ENCODE results near the gene ASMTL.

ASMTL gene

DNA sequence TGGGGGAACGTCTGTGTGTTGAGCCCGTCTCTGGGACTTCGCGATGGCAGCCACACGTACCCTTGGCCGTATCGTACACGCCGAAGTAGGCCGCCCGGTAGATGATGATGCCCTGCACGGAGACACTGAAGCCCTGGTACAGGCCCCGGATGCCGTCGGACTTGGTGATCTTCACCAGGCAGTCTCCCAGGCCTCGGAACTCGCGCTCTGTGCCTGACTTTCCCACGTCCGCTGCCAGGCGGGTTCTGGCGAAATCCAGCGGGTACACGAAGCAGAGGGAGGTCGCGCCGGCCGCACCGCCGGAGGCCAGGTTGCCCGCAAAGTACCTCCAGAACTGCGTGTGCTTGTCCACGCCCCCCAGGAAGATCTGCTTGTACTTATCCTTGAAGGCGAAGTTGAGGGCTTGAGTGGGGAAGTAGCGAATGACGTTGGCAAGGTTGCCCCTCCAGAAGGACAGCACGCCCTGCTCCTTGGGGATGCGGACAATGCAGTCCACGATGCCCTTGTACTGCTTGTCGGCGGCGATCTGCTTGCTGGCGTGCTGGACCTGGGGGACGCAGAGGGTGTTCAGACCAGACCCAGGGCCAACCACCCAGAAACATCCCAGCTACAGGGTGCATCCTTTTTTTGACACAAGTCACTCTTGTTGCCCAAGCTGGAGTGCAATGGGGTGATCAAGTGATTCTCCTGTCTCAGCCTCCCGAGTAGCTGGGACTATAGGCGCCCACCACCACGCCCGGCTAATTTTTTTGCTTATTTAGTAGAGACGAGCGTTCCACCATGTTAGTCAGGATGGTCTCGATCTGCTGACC is 63.3 kb downstream of the ASMTL start:
- H3K4me3 ChIP-seq (ENCODE audit: low read depth, low read length): no peak overlapping the region; the same call in 1 of the 2 replicates
- DNase-seq (ENCODE audit: low read depth, low spot score): no peak
- ChIA-PET POLR2A (no interaction called here), CTCF (no interaction called here)
- TF ChIP-seq, protein P1, sequence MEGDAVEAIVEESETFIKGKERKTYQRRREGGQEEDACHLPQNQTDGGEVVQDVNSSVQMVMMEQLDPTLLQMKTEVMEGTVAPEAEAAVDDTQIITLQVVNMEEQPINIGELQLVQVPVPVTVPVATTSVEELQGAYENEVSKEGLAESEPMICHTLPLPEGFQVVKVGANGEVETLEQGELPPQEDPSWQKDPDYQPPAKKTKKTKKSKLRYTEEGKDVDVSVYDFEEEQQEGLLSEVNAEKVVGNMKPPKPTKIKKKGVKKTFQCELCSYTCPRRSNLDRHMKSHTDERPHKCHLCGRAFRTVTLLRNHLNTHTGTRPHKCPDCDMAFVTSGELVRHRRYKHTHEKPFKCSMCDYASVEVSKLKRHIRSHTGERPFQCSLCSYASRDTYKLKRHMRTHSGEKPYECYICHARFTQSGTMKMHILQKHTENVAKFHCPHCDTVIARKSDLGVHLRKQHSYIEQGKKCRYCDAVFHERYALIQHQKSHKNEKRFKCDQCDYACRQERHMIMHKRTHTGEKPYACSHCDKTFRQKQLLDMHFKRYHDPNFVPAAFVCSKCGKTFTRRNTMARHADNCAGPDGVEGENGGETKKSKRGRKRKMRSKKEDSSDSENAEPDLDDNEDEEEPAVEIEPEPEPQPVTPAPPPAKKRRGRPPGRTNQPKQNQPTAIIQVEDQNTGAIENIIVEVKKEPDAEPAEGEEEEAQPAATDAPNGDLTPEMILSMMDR (IDR thresholded peaks at IDR 0.05; ENCODE audit: insufficient read depth, low read length, missing control alignments): no peak

DNA sequence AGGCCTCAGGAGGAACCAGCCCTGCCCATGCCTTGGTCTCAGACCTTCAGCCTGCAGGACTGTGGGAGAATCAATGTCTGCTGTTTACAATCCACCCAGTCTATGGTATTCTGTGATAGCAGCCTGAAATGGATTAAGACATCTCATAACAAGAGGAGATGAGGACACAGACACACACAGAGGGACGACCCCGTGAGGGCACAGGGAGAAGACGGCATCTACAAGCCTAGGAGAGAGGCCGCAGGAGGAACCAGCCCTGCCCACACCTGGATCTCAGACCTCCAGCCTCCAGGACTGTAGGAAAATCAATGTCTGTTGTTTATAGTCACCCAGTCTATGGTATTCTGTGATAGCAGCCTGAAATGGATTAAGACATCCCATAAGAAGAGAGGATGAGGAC is 64.1 kb downstream of the ASMTL start:
- POLR2A ChIA-PET: no interaction called here
- H3K4me3 ChIP-seq (ENCODE audit: low read depth, low read length): no peak overlapping the region

DNA sequence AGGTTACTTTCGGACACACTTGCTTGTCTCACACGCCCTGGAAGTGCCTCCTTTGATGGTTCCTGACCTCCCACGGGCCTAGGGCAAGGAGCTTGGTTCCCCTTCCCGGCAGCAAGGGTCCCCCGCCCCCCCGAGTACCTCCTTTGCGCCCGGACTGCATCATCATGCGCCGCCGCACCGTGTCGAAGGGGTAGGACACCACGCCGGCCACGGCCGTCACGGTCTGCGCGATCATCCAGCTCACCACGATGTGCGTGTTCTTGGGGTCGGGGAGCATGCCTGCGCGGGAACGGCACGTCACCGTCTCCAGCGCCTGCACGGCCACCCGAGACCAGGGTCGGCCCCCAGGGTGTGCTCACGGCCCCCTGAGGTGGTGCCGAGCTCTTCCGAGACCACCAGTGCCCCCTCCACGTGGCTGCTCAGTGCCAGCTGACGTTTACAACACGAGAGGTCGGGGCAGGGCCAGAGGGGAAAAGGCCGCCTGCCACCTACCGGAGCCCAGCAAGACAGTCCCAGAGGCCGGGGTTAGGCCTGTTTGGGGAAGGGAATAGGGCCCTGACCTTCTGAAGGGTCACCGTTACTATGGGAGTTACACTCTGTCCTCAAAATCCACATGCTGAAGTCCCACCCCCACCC is 65.5 kb downstream of the ASMTL start:
- ChIA-PET CTCF (no interaction called here), POLR2A (no interaction called here)
- TF ChIP-seq, protein P1 (IDR thresholded peaks at IDR 0.05; ENCODE audit: insufficient read depth, low read length, missing control alignments): no peak
- H3K4me3 ChIP-seq (ENCODE audit: low read depth, low read length): no peak overlapping the region
- DNase-seq (ENCODE audit: low read depth, low spot score): no peak

More for the DNA sequence above, 64.1 kb downstream of the ASMTL start:
- DNase-seq (ENCODE audit: low read depth, low spot score): no peak
- CTCF ChIA-PET: no interaction called here
- TF ChIP-seq, protein P1 (IDR thresholded peaks at IDR 0.05; ENCODE audit: insufficient read depth, low read length, missing control alignments): no peak

DNA sequence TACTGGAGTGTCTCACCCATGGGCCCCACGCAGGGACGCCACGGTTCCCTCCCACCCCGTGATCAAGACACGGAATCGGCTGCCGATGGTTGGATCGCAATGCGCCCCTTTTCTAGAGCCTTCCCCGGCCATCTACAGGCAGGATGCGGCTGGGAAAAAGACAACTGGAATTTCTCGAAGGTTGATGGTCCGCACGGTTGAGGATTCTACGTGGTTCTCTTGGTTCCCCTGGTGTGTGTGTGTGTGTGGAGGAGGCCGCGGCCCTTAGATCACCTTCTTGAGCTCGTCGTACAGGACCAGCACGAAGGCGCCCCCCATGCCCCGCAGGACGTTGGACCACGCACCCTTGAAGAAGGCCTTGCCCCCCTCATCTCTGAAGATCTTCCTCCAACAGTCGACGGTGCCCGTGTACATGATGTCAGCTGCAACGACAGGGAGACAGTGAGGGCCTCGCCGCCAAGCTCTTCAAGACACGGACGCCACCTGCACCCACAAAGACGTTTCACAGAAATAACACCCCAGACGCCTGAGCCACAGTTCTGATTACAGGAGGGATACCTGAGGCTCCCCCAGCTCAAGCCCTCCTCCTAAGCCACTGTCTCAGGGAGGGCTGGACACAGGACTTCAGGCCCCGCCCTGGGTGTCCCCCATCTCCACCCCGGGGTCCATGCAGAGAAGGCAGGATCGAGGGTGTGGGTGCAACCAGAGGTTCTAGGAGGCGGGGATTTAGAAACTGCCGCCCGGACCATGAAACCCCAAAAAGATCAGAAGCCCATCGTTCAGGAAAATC is 66.2 kb downstream of the ASMTL start:
- TF ChIP-seq, protein P1 (IDR thresholded peaks at IDR 0.05; ENCODE audit: insufficient read depth, low read length, missing control alignments): no peak
- no peak for DNase-seq (ENCODE audit: low read depth, low spot score)
- CTCF ChIA-PET: no interaction called here
- H3K4me3 ChIP-seq (ENCODE audit: low read depth, low read length): no peak overlapping the region
- POLR2A ChIA-PET: no interaction called here

DNA sequence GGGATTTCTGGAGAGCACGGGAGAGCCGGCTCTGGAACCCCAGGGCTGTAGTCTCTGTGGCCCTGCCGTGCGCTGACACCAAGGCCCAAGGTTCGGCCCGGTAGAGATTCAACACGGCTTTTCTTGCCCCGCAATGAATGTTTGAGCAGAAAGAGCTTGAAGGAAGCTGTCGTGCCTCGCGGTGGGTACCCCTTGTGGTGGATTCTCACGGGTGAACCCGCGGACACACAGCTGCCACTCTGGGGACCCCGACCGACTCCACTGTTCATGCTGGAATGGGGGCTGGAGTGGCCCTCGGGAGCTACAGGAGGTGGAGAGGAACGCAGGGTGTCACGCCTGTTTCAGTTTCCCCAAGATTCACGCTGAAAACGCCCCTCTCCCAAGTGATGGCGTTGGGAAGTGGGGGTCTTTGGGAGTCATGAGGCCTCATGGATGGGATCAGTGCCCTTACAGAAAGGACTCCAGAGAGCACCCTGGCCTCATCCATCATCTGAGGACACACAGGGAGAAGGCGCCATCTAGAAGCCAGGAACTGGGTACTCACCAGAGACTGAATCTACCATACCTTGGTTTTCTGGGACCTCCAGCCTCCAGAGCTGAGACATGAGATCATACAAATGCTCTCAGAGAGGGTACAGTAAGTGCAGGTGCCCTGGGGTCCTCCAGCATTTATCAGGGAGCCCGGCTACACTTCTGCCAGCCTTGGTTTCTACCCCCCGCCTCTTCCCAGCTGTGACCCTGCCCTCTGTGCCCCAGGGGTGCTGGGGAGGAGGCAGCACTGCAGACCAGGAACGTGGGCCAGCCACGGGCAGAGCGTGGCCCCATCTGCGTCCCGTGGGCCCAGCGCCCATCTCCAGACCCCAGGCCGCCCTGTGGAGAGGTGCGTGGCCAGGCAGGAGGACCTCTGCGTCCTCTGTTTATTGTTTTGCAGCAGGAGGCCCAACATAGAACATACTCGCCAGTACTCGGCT is 67.2 kb downstream of the ASMTL start:
- no peak overlapping the region for H3K4me3 ChIP-seq (ENCODE audit: low read depth, low read length)
- TF ChIP-seq, protein P1 (IDR thresholded peaks at IDR 0.05; ENCODE audit: insufficient read depth, low read length, missing control alignments): no peak
- no peak for DNase-seq (ENCODE audit: low read depth, low spot score)
- POLR2A ChIA-PET: no interaction called here
- CTCF ChIA-PET: no interaction called here

Measured in AG04449 (cell line).